Hypothalamus (tissue), 51 donors: Measurements from ENCODE around the gene SYTL2.

Source experiments
- DNase-seq, 51 donors: peaks; one replicate each; lab custom pipeline; 2025; lab: John Stamatoyannopoulos, UW

Gene SYTL2

DNA sequence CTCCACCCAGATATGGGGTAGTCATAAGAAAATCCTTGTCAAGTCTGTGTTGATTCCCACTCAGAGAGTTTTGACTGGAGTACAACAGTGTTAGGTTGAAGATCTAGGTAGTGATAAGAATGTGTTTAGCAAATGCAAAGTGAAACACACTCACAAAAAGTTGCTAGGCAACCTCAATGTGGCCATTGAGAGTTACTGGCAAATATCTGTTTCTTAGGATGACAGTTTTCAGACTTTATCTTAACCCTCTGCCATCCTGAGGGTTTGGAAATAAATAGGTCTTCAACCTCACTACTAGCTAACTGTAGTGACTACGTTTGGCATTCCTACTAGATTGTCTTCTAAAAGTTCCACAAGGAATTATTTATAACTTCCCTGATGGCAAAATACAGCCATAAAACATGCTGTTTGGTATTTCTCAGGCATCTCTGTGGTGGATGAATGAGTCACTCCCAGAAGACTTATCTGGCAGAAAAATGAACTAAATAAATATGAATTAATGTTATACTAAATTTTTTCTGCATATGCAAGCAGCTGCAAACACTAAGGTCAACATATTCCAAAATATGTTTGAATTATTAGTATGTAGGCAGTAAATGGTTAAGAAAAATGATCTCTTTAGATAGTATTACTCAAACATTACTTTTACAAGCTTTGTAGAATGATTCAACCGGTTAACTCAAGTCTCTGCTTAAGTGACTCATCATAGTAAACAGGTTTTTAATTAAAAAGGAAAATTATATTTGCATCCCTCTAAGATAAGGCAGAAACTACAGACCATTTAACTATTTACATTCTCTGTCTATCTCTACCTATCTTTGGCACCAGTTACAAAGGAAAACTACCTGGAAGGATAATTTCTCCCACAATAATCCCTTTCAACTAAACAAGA, 17.1 kb upstream of the SYTL2 start:
- DNase-seq = no peak

DNA sequence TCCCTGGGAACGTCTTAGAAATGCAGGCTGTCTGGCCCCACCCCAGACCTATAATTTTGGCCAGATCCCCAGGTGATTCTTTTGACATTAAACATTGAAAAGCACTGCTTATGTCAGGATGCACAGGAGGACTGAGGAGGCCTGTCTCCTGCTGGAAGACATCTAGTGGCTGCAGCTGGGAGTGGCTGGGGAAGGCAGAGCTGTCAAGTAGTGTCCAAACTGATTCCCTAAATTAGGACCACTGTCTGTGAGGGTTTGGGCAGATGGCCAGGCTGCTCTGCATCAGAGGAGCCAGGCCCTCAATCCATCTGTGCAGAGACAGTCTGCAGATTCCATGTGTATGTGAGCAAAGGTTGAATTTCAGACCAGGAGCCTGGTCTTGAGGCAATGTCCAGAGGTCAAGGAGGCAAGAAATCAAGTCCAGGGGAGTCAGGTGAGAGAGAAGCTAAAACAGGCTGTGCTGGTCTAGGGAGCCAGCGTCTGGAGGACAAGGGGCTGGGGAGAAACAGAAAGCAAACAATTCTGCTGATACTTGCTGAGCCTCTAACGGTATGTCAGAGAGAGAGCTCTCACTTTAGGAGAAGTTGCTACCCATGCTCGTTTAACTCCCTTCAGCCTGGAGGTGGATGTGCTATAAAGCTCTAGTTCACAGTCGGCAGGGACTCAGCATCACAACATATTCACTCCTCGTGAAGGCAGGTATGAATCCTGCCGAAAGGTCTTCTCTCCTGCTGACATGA, 15.3 kb upstream of the SYTL2 start:
- peak in 24 of 51 donors; percentile 4 to 36 (median 12) for DNase-seq

DNA sequence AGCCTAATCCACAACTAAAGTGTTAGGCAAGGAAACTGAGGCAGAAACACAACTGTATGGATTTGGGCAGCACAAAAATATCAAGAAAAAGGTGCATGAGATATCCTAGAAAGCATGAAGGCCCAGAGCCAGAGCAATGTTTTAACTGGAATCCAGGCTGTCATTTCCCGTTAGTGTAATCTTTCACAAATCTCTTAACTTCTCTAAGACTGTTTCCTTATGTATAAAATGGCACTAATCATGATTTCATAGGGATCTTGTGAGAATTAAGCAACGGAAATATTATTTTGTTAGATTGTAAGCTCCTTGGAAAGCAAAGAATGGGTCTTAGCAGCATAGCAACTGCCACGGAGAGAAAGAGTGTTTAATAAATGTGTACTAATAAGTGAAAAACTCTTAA, 14.7 kb upstream of the SYTL2 start:
- DNase-seq = no peak

DNA sequence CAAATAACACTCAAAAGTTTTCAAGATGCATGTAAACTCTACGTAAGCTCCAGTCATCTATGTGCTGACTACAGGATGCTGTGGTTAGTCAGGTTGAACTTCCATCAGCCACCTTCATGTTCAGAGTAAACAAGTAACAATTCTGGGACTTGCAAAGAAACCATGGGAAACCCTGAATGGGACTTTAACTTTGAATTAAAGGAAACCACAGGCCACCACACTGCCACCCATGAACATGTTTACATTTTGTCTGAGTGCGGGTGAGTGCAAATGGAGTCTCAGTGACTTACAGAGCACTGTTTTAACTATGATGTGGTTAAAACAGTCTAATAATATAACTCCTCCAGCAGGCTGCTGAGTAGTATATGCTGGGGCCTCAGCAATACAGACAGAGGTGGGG, 12.9 kb upstream of the SYTL2 start:
- DNase-seq = no peak

DNA sequence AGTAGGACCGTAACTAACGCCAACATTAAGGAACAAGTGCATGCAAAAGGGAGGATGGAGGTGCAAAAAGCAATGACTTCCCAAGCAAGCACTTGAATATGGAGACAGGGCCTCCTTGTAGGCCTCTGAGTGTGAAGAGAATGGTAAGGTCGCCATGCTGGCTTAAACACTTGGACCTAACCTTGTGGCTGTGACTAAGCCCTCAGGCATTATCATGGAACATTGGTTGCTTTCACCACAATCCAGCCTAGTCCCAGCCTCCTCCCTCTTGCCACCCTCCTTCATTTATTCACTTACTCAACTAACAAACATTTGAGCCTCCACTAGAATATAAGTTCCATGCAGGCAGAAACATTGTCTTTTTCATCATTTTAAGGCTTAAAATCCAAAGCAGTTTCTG, 11.9 kb upstream of the SYTL2 start:
- no peak for DNase-seq

DNA sequence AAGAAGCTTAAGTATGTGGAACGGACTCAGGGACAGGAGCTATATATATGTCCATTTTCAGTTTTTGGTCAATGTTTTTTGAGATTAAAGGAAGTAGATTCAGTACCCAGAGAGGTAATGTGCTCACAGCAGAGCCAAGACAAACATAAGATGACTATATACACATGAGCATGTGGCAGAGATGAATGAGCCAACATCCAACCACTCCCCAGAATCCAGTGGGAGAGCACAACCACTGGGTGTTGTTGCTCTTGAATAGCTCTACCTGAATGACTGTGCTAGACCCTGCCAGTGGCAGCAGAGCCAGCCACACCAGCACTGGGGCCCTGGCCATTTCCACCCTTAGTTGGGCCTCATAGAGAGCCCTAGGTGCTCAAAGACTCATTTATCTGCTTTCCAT, 10.7 kb upstream of the SYTL2 start:
- DNase-seq = no peak

DNA sequence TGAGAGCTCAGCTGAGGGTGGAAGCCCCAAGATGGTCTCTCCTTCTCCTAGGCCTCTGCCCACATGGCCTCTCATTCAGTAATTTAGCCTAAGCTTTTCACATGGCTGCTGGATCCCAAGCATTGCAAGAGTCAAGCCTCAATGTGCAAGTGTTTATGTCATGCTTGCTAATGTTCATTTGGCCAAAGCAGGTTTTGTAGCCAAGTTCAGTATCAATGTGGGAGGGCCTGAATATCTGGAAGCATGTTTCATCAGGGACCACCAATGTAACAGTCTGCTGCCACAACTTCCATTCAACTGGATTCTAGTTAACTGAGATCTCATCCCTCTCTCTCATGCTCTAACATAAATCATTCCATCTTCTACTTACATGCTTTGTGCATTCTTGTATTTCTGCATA, 8.5 kb upstream of the SYTL2 start:
- no peak for DNase-seq

DNA sequence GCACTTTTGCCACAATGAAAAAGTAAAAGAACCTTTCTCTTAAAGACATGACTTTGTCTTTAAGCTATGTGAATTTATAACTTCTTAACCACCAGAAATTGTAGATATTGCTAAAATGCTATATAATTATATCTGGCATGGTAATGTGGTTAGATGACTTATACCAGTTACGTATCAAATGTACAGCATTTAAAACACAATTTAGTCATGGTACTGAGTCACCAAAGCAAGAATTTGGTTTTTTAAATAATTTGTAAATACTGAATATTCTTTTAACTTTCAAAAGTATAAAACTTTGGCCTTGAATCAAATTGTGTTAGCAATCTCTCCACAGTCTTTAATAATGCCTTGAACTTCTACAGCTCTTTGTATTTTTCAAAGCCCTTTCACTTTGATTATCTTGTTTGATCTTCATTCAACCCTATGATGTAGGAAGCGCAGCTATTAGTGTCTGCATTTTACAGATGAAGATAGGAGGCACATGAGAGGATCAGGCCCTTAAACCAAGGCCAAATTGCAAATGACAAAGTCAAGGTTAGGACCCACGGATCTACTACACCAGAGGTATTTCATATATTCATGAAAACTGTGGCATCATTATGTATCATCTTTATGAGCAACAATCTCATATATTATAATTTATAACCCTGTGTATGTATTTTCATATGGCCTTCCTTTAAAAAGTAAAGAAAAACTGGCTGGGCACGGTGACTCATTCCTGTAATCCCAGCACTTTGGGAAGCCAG, 4.4 kb upstream of the SYTL2 start:
- DNase-seq = no peak

DNA sequence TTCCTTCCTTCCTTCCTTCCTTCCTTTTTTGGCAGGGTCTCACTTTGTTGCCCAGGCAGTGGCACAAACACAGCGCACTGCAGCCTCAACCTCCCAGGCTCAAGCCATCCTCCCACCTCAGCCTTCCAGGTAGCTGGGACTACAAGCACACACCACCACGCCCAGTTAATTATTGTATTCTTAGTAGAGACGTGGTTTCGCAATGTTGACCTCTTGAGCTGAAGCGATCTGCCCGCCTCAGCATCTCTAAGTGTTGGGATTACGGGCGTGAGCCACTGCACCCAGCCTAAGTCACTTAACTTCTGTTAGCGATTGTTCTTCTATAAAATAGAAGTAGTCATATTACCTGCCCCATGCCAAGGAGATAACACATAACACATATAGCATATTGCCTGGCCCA, 2.8 kb upstream of the SYTL2 start:
- DNase-seq = no peak

DNA sequence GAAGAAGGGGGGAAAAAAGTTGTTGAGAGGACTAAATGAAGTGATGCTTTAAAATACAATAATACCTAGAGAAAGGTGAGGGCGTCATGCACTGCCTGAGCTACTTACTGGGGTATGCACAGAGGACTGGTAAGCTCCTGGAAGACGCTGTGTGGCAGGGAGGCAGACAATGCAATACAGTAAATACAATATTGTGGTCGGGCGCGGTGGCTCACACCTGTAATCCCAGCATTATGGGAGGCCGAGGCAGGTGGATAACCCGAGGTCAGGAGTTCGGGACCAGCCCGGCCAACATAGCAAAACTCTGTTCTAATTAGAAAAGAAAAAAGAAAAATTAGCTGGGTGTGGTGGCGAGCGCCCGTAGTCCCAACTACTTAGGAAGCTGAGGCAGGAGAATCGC, 683 bp upstream of the SYTL2 start:
- DNase-seq = no peak

DNA sequence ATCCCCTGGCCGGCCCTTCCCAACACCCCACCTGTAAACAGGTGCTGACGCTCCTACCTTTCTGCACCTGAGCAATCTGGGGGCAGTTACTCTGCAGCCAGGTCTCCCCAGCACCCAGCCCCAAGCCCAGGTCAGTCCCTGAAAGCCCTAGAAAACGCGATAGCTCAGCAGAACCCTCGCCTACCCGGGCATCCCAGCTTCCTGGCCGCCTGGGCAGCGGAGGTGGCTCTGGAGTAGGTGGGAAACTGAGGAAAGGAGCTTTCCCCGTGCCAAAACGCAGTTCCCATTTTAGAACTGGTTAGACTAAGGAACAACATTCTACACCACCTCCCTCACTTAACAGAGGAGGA, 445 bp downstream of the SYTL2 start:
- DNase-seq = no peak

DNA sequence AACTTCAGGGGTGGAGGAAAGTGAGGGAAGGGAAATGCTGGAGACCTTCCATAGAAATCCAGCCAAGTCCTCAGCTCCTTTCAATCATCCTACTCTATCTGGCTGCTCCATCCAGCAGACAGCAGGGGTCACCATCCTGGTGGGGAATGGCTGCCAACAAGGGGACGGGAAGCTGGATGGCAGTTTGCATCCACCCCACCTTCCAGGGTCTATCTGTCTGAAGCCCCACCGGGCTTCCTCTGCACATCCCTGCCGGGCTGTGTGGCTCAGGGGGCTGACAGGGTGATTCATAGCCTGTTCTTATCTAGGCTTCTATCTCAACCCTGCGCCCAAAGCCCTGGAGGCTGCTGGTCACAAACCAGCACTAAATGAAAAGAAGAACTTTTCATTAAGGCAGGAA, 1.1 kb downstream of the SYTL2 start:
- DNase-seq = peak in 17 of 51 donors; percentile 4 to 36 (median 9)

DNA sequence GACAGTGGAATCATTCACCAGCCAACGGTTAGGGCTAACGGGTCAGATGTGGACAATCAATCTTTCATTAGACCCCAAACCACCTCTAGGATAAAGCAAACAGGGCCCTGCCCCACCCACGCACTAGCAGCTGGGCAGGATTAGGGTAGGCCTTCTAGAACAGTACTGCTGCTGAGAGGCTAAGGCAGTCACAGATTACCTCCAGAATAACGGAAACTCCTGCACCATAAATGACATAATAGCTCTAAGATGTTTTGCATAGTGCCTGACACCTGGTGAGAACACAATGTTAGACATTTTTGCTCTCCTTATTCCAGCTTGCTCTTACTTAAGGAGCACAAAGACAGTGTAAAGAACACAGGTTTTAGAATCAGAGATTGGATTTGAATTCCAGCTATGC, 1.8 kb downstream of the SYTL2 start:
- DNase-seq = no peak

DNA sequence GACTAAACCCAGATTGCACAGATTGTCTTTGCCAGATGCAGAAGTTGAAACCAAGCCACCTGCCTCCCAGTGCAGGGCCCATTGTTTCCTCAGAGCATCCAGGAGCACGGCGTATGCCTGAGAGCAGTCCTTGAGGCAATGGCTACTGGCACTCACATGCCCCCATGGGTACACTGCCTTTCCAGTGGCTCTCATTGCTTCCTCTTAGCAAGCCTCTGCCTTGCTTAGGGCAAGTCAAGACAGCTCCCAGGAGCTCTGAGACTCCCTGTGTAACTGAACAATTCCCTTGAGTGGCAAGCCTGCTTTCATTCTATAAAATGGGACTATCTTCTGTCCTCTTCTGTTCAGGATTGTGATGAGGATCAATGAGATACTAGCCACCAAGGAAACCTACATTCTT, 4.1 kb downstream of the SYTL2 start:
- no peak for DNase-seq

DNA sequence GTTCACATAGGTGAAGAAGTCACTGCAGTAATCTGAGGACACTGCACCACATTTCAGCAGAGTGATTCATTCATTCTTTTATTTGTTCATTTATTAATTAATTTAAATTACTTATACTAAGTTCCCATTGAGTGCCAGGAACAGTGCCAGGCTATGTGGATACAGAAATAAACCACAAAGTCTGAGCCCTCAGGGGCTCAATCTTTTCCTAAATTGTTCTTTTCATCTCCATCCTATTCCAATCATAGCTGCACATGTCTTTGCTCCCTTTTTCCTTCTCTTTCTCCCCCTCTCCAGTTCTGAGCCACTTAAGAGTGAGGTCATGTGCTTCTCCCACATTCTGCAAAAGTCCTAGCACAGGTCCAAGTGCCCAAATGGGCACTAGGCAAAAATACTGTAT, 4.9 kb downstream of the SYTL2 start:
- DNase-seq = no peak

DNA sequence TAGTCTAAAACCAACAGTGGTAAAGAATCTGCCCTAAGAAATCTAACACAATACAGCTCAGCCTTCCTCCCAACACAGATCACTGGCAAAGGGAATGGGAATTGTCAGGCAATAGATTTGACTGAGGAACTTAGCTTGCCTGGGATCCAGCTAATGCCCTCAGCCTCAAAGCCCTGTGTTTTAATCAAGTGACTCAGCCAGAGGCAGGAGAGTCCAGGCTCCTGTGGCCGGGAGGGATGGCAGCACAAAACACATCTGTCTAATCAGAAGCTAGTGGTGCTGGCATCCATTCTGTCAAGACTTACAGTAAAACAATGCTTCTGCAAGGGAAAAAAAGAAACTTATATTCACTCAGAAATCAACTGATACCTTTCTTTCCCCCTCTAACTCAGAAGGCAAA, 5.6 kb downstream of the SYTL2 start:
- DNase-seq = peak in 1 of 51 donors; percentile 3

DNA sequence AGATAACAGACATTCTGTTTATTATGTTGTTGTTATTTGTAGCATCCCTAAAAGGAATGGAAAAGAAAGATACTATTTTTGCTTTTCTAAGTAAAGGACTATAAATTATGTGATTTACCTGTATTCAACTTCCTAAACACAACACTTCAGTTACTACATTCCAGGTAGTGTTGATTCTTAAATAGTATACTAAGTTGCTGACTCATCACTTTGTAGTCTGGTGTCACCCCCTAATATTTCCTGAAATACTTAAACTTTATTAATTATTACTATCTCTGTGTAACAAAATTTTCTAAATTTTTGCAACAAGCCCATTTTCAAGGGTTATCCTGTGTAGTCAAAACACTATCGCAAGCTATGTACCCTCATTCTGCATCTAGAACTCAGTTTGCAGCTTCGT, 7.0 kb downstream of the SYTL2 start:
- DNase-seq = no peak

DNA sequence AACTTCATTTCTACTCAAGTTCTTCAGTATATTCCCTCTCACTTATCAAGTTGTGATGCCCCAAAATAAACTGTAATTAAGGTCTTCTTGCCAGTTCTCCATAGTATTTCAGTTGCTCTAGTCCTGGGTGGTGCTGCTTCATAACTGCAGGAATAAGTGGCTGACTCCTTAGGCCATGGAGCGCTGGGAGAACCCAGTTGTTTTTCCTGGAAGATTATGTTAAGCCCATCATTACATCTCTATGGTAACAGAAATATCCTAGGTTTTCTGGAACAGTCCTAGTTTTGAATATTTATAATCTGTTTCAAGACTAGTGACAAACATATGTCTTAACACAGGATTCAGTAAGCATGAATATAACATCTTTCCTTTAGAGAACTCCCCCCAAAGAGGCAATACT, 7.6 kb downstream of the SYTL2 start:
- DNase-seq = no peak

DNA sequence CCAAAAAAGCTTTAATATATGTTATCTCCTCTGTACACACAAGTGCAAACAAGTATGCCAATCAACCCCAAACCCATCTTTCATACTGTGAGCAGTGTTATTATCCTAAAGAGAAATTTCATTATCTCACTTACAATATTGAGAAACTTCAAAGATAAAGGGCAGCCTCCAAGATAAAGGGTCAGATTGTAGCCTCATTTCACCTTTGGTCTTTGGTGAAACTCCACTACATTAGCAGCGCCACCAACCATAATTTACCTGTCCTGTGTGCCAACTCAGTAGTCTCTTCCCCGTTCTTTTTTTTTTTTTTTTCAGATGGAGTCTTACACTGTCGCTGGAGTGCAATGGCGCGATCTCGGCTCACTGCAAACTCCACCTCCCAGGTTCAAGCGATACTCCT, 9.4 kb downstream of the SYTL2 start:
- no peak for DNase-seq

DNA sequence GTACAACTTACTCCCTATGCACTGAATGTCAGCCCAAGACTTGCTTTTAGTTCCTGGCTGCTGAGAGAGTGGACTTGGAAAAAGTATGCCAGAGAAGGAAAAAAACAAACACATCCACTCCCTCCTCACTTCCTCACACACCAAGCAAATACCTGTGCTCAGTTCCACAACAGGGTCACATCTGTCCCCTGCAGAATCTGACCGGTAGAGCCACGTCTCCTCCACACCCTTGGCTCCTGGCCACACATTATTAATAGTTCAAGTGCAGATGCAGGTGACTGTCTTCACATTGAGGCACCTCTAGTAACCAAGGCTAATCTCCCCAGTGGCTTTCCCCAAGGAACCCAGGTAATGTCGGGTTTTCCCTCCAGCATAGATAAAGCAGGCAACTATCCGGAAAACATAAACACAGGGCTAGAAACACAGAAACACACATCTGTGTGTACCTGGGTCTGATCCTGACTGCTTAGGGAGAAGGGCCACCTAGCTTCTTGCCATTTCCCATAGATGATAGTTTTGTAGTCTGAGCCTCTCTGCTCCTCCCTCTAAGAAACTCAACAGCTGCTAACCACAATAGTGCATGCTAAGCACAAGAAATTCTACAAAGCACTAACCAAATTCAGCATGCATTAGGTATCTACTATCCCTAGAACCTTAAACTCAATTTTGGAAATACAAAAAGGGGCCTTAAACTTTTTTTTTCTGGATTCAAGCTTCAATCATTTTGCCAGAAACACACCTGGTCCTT, 10.2 kb downstream of the SYTL2 start:
- no peak for DNase-seq

DNA sequence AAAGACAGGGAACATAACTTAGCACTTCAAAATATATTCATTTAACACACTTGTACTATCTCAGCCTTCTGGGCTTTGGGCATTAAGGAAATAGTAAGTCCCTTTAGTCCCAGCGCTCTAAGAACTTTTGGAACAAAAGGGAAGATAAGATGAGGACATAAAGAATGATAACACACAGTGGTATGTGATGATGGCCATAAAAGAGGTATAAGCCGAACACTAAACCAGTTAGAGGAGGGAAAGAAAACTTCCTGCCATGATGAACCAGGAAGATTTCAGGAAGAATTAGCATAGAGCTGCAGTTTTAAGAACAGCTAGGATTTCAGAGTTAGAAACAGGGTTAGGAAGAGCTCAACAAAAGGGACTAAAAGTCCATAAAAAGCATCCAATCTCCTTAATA, 11.8 kb downstream of the SYTL2 start:
- DNase-seq = no peak
